ENCODE data around the gene ACADM. TPM values are rescaled to one million over a fixed set of nuclear protein-coding genes. Genes with fewer than 3 reads are reported as not detected.

ACADM gene
- total RNA-seq: 21.4 and 30.1 TPM in 2 replicates

DNA sequence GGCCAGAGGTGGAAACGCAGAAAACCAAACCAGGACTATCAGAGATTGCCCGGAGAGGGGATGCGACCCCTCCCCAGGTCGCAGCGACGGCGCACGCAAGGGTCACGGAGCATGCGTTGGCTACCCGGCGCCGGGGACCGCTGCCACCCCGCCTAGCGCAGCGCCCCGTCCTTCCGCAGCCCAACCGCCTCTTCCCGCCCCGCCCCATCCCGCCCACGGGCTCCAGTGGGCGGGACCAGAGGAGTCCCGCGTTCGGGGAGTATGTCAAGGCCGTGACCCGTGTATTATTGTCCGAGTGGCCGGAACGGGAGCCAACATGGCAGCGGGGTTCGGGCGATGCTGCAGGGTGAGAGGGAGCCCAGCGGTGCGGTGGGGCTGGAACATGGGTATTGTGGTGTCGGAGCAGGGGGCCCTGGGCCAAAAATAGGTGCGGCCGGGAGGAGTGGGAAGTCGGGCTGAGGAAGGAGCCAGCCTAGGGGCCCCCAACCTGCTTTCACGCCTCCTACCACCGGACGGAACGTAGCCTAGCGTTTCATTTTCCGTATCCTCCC is at the start of gene ACADM:
TSS of gene ACADM (plus strand) at position 238 of the 551 bp plus-strand sequence. CDS start at position 317, 79 bp downstream.

DNA sequence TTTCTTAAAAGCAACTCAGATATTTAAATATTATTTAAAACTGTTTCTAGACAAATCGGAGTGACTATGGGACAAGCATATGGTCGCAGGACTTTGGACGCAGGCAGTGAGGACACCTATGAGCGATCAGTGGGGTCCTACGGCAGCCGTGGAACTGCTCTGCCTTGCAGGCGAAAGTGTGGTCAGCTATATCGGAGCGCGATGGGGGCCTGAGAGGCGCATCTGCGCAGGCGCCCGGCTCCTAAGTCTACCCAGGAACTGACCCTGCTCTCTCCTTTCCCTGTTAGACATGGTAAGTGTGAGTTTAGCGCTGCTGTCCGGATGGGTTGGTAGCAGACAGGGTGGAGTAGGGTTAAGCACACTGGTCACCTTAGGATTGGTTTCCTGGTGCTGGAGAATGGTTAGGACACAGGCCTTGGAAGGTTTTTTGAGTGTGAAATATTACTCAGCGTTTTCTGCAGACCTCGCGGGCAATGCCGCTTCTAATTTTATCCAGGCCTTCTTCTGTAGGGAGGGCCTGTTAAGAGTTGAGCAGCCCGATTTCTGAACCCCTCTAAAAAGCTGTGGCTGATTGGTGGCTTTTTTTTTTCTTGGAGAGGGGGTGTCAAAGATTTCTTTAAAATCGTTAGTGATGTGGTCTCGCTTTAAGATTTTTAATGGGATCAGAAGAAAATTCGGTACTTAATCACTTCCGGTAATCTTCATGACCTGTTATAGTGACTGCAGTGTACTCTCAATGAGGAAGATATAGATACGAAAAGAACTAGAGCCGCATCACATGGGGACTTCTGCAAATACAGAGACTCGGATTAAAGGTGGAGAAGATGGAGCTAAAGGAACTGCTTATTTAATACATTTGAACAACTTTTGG is 61.7 kb downstream of the ACADM start, which contains the start of gene RABGGTB:
TSS of gene RABGGTB (plus strand) at position 274 of the 871 bp plus-strand sequence. CDS start at position 290, 16 bp downstream.

DNA sequence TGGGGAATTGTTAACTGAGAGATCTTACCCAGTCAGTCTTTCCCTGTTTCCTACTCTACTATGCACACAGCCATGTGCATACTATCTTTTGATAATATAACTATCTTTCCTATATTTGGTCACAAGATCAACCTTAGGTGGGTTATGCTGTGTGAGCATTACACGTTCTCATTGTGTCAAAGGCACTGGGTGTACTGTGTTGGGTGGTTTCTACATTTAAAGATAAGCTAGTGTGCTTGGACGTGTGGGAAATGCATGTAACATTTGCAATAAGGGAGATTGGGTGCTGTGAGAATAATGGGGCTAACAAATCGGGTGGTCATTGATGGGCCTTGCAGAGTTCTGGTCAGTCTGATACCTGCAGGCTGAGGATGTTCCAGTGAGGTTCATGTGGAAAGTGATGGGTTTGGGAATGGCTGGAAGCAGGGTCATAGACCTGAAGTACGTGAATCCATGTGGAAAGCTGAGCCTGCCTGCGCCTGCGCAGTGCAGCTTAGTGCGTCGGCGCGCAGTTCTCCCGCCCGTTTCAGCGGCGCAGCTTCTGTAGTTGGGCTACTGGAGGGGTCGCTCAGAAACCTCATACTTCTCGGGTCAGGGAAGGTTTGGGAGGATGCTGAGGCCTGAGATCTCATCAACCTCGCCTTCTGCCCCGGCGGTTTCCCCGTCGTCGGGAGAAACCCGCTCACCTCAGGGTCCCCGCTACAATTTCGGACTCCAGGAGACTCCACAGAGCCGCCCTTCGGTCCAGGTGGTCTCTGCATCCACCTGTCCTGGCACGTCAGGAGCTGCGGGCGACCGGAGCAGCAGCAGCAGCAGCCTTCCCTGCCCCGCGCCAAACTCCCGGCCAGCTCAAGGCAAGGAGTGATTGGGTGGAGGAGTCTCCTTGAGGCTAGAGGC is 72.1 kb downstream of the ACADM start, which contains the start of gene MSH4:
TSS of gene MSH4 (plus strand) at position 507 of the 897 bp plus-strand sequence. CDS start at position 611, 104 bp downstream.

Other genes with a start within 250 kb of the ACADM start
- 0.44 and 0.47 TPM in 2 replicates for gene SLC44A5, start 113.6 kb upstream of the ACADM start, total RNA-seq
- gene RABGGTB, start 61.5 kb downstream of the ACADM start, total RNA-seq: 49.8 and 58.4 TPM in 2 replicates
- gene MSH4, start 72.2 kb downstream of the ACADM start, total RNA-seq: 0.05 and 0.13 TPM in 2 replicates
- gene ASB17, start 207.7 kb downstream of the ACADM start, total RNA-seq: not detected in 2 replicates